Gastrocnemius medialis (tissue), 4 donors: ENCODE measurements around the gene ARSB.

ENCODE experiments used
- CTCF ChIP-seq, 5 experiments: fragments of 450-650 bp in 3 of 5; fragments of 200-600 bp in 2 of 5; sonication (generic) in 2 of 5; IDR thresholded peaks in 4 of 5; conservative IDR thresholded peaks in 1 of 5; 1 replicate in 4 of 5; 2 replicates in 1 of 5; pipeline ENCODE4 v1.5.1; 2016 to 2019; ENCODE audit warnings: antibody characterized with exemption in 5 of 5, mild to moderate bottlenecking in 3 of 5, moderate library complexity in 3 of 5
- POLR2A ChIP-seq, 2 donors: fragments of 450-650 bp; IDR thresholded peaks; one replicate each; pipeline ENCODE4 v1.6.1; 2017; ENCODE audit warnings: antibody characterized with exemption in 2 of 2, mild to moderate bottlenecking in 2 of 2, moderate library complexity in 2 of 2

GRCh38 chr5:78773655-78774054 lies 211.5 kb downstream of the ARSB start:
- TF ChIP-seq CTCF (IDR thresholded peaks at IDR 0.05 in 4 of 5, conservative IDR thresholded peaks at IDR 0.05 in 1 of 5), result no peak
- no peak for TF ChIP-seq POLR2A (IDR thresholded peaks at IDR 0.05)
